Measurements from ENCODE around the gene IRF9. TPM values are rescaled to one million over a fixed set of nuclear protein-coding genes. Genes with fewer than 3 reads are reported as not detected.

The IRF9 gene
- total and polyA plus RNA-seq, 2 of the 13 experiments (the other 11 are each of a cell fraction or from before 2014, with no cell fraction given), result 14.9 to 49.7 TPM

- TF ChIP-seq TEAD2 (CRISPR knock-in tag; IDR thresholded peaks at IDR 0.05) (no peak), CEBPG (CRISPR knock-in tag; IDR thresholded peaks at IDR 0.05) (no peak), ZNF777 (CRISPR knock-in tag; IDR thresholded peaks at IDR 0.05) (no peak), MIER3 (CRISPR knock-in tag; IDR thresholded peaks at IDR 0.05; ENCODE audit: borderline replicate concordance) (no peak), SP2 (CRISPR knock-in tag; IDR thresholded peaks at IDR 0.05) (no peak), PHF8 (CRISPR knock-in tag; IDR thresholded peaks at IDR 0.05) (no peak), ZBTB7B (CRISPR knock-in tag; IDR thresholded peaks at IDR 0.05) (no peak), IRF2 (CRISPR knock-in tag; IDR thresholded peaks at IDR 0.05) (no peak), EEA1 (CRISPR knock-in tag; IDR thresholded peaks at IDR 0.05; ENCODE audit: borderline replicate concordance) (no peak), EHMT2 (IDR thresholded peaks at IDR 0.05; ENCODE audit: borderline replicate concordance, low read depth, low read length) (no peak), TFDP1 (CRISPR knock-in tag; IDR thresholded peaks at IDR 0.05; ENCODE audit: borderline replicate concordance) (no peak), ZSCAN25 (CRISPR knock-in tag; IDR thresholded peaks at IDR 0.05) (peak; percentile 82), CHD4 (IDR thresholded peaks at IDR 0.05; ENCODE audit: borderline replicate concordance, low read length) (no peak), ETV6 (CRISPR knock-in tag; conservative IDR thresholded peaks at IDR 0.05) (no peak), ZNF816 (CRISPR knock-in tag; IDR thresholded peaks at IDR 0.05; ENCODE audit: borderline replicate concordance) (no peak), NPAS2 (CRISPR knock-in tag; IDR thresholded peaks at IDR 0.05; ENCODE audit: borderline replicate concordance) (no peak), ZNF564 (CRISPR knock-in tag; IDR thresholded peaks at IDR 0.05) (no peak), ZNF549 (CRISPR knock-in tag; IDR thresholded peaks at IDR 0.05) (no peak), CREB3 (CRISPR knock-in tag; IDR thresholded peaks at IDR 0.05) (no peak), IRX3 (CRISPR knock-in tag; IDR thresholded peaks at IDR 0.05; ENCODE audit: borderline replicate concordance, low read depth) (no peak)
These were observed 22.4 kb upstream of the IRF9 start (continued) for GRCh38 chr14:24138396-24139271.

Data from HepG2 (cell line).